B cell (primary cell): ENCODE measurements around the gene LMOD2. TPM values are rescaled to one million over a fixed set of nuclear protein-coding genes. Genes with fewer than 3 reads are reported as not detected.

Experiments
- ATAC-seq: fragments of 200-7000 bp; cut with Tn5 transposase; one replicate; pipeline ENCODE4 v1.10.0; 2021; ENCODE audit warnings: low read depth, mild to moderate bottlenecking, moderate number of reproducible peaks, moderate library complexity
- CTCF ChIA-PET: fragments of 350-600 bp; sonication (Branson Sonifier 250); formaldehyde crosslinking; loops from one replicate; lab custom pipeline; 2021; ENCODE audit warnings: antibody characterized with exemption, inconsistent platforms; lab: Charles Lee
- POLR2A ChIA-PET: fragments of 350-600 bp; sonication (Branson Sonifier 250); formaldehyde crosslinking; loops from one replicate; lab custom pipeline; 2021; ENCODE audit warnings: antibody characterized with exemption; lab: Charles Lee
- DNase-seq: peaks from one replicate; pipeline ENCODE4 v3.0.0; 2013
- H2AFZ ChIP-seq: 2 replicates; pipeline ENCODE4 v1.6.1; 2012; ENCODE audit warnings: mild to moderate bottlenecking, low read depth, low read length; ENCODE audit not compliant: insufficient read depth, poor library complexity, severe bottlenecking
- H3K27ac ChIP-seq, 2 donors: 1 replicate in 1 of 2; 2 replicates in 1 of 2; pipeline ENCODE4 v1.5.1; 2012 to 2013; ENCODE audit warnings: low read length in 2 of 2, mild to moderate bottlenecking in 2 of 2, moderate library complexity in 1 of 2
- H3K27me3 ChIP-seq, 4 experiments: fragments of 200-600 bp in 1 of 4; sonication (generic) in 1 of 4; replicated peaks in 1 of 4; 1 replicate in 2 of 4; 2 replicates in 2 of 4; pipeline versions ENCODE4 v1.6.1 to v1.7.0; 2013 to 2016; ENCODE audit warnings: low read length in 3 of 4, mild to moderate bottlenecking in 2 of 4, mixed read lengths in 1 of 4, moderate library complexity in 1 of 4; ENCODE audit not compliant: insufficient read depth in 4 of 4, control insufficient read depth in 3 of 4; ENCODE audit errors: control extremely low read depth in 1 of 4
- H3K36me3 ChIP-seq, 2 experiments: replicated peaks in 1 of 2; 1 replicate in 1 of 2; 2 replicates in 1 of 2; pipeline versions ENCODE4 v1.6.1 to v1.7.1; 2013; ENCODE audit warnings: low read length in 1 of 2; ENCODE audit not compliant: insufficient read depth in 2 of 2, control insufficient read depth in 1 of 2; ENCODE audit errors: control extremely low read depth in 1 of 2, extremely low read depth in 1 of 2
- H3K4me1 ChIP-seq, 2 donors: fragments of 200-600 bp in 1 of 2; sonication (generic) in 1 of 2; 1 replicate in 1 of 2; 2 replicates in 1 of 2; pipeline versions ENCODE4 v1.5.1 to v1.6.1; 2013 to 2017; ENCODE audit warnings: low read length in 2 of 2; ENCODE audit not compliant: control insufficient read depth in 2 of 2, insufficient read depth in 2 of 2
- H3K4me2 ChIP-seq: replicated peaks from 2 replicates; pipeline ENCODE3; 2012; ENCODE audit warnings: mild to moderate bottlenecking, low read depth, low read length; ENCODE audit not compliant: poor library complexity, severe bottlenecking
- H3K4me3 ChIP-seq, 5 experiments: fragments of 200-600 bp in 1 of 5; sonication (generic) in 1 of 5; 1 replicate in 3 of 5; 2 replicates in 2 of 5; pipeline versions ENCODE4 v1.5.1 to v1.7.0; 2011 to 2016; ENCODE audit warnings: low read length in 4 of 5, mild to moderate bottlenecking in 4 of 5, low read depth in 2 of 5, control low read depth in 1 of 5, moderate library complexity in 1 of 5; ENCODE audit not compliant: insufficient read depth in 1 of 5; ENCODE audit errors: control extremely low read depth in 1 of 5, extremely low read depth in 1 of 5
- H3K79me2 ChIP-seq: fragments of 200-600 bp; sonication (generic); one replicate; pipeline ENCODE4 v1.6.0; 2016; ENCODE audit warnings: low read length; ENCODE audit not compliant: control insufficient read depth, insufficient read depth
- H3K9ac ChIP-seq: fragments of 200-600 bp; sonication (generic); 2 replicates; pipeline ENCODE4 v1.6.1; 2017; ENCODE audit warnings: mild to moderate bottlenecking, low read length, moderate library complexity
- H3K9me3 ChIP-seq, 3 donors: one replicate each; pipeline versions ENCODE4 v1.6.1 to v1.7.1; 2013; ENCODE audit warnings: low read length in 2 of 3; ENCODE audit not compliant: control insufficient read depth in 2 of 3, insufficient read depth in 1 of 3; ENCODE audit errors: control extremely low read depth in 1 of 3
- H4K20me1 ChIP-seq: 2 replicates; pipeline ENCODE4 v1.6.0; 2012; ENCODE audit warnings: mild to moderate bottlenecking, low read length; ENCODE audit not compliant: insufficient read depth, control insufficient read depth, poor library complexity, severe bottlenecking
- H3K27ac Mint-ChIP-seq: one replicate; pipeline ENCODE4 v1.8.0; 2021; ENCODE audit warnings: mixed read lengths
- H3K27me3 Mint-ChIP-seq: one replicate; pipeline ENCODE4 v1.8.0; 2021; ENCODE audit warnings: mixed read lengths
- H3K4me1 Mint-ChIP-seq: one replicate; pipeline ENCODE4 v1.8.0; 2021; ENCODE audit warnings: mixed read lengths
- H3K4me3 Mint-ChIP-seq: one replicate; pipeline ENCODE4 v1.8.0; 2021; ENCODE audit warnings: mixed read lengths
- H3K9me3 Mint-ChIP-seq: one replicate; pipeline ENCODE4 v1.8.0; 2022; ENCODE audit warnings: mixed read lengths; ENCODE audit not compliant: insufficient read depth
- EZH2 ChIP-seq: IDR thresholded peaks from 2 replicates; pipeline ENCODE4 v1.6.1; 2012; ENCODE audit warnings: borderline replicate concordance, low read depth, mild to moderate bottlenecking, moderate library complexity, low read length; ENCODE audit not compliant: insufficient read depth, poor library complexity, severe bottlenecking
- WGBS: methylation state at CpG from one replicate; pipeline ENCODE4 v1.1.5; 2013; ENCODE audit warnings: missing lambda C conversion rate; ENCODE audit not compliant: insufficient coverage; 5-methylcytosine and 5-hydroxymethylcytosine counted together
- intact Hi-C: fragments of 100-400 bp; cut with micrococcal nuclease; formaldehyde crosslinking; loops from one replicate; pipeline ENCODE4 v1.10.0; 2022
- polyA plus RNA-seq: library from polyadenylated mRNA; depleted of rRNA; stranded (reverse); fragments of >200 nt; gene quantifications from 2 replicates; pipeline ENCODE4 v1.2.3, GENCODE V29; 2012
- total RNA-seq, 2 donors: library from RNA; stranded (reverse); fragments of 120-200 nt in 1 of 2; gene quantifications; 1 replicate in 1 of 2; 2 replicates in 1 of 2; pipeline versions ENCODE4 v1.2.3 to v1.2.4, GENCODE V29; 2013 to 2022
- TF ChIP-seq, protein P1 (sequence below): fragments of 200-600 bp; IDR thresholded peaks from one replicate; pipeline ENCODE4 v1.8.0; 2022; ENCODE audit warnings: antibody characterized with exemption, mild to moderate bottlenecking

The LMOD2 gene
- total and polyA plus RNA-seq, 2 donors (not counting 1 experiment from before 2014, with no cell fraction given): not detected

- intact Hi-C loops: no loop called here
- no peak overlapping the region for H3K4me3 ChIP-seq
- no peaks in the 10 kb centered on the region for H3K9me3 ChIP-seq
- H3K79me2 ChIP-seq: no peaks in the 10 kb centered on the region
- H2AFZ ChIP-seq: no peak overlapping the region
- H4K20me1 ChIP-seq: no peaks in the 10 kb centered on the region
- no peak overlapping the region for H3K4me2 ChIP-seq
- H3K9ac ChIP-seq: no peak overlapping the region
- ChIA-PET POLR2A (no interaction called here), CTCF (no interaction called here)
- ATAC-seq (no peak), DNase-seq (no peak)
- H3K27ac ChIP-seq: no peak overlapping the region
- no peaks in the 10 kb centered on the region for H3K36me3 ChIP-seq
- no peaks in the 10 kb centered on the region for H3K4me1 ChIP-seq
- no peaks in the 10 kb centered on the region for H3K27me3 ChIP-seq
- TF ChIP-seq, protein P1, sequence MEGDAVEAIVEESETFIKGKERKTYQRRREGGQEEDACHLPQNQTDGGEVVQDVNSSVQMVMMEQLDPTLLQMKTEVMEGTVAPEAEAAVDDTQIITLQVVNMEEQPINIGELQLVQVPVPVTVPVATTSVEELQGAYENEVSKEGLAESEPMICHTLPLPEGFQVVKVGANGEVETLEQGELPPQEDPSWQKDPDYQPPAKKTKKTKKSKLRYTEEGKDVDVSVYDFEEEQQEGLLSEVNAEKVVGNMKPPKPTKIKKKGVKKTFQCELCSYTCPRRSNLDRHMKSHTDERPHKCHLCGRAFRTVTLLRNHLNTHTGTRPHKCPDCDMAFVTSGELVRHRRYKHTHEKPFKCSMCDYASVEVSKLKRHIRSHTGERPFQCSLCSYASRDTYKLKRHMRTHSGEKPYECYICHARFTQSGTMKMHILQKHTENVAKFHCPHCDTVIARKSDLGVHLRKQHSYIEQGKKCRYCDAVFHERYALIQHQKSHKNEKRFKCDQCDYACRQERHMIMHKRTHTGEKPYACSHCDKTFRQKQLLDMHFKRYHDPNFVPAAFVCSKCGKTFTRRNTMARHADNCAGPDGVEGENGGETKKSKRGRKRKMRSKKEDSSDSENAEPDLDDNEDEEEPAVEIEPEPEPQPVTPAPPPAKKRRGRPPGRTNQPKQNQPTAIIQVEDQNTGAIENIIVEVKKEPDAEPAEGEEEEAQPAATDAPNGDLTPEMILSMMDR: no peak
- no peak for TF ChIP-seq EZH2
- Mint-ChIP-seq H3K27me3 (peaks cover 8% of the 10 kb centered on the region), H3K4me3 (no peak overlapping the region), H3K4me1 (no peaks in the 10 kb centered on the region), H3K9me3 (no peaks in the 10 kb centered on the region), H3K27ac (no peak overlapping the region)
- WGBS: 94% methylated on average over 6 of the region's 7 CpGs
Measured at GRCh38 chr7:123669485-123669884, 13.8 kb downstream of the LMOD2 start.

GRCh38 chr7:123673137-123673732 is 17.6 kb downstream of the LMOD2 start:
- CTCF ChIA-PET: interaction anchor here (0.5 kb wide), 1 partner anchor 159 kb away, joined by 3 read pairs; no protein-coding TSS in a partner anchor

More at GRCh38 chr7:123673137-123673732, 17.6 kb downstream of the LMOD2 start:
- Histone ChIP-seq H2AFZ (no peak overlapping the region), H3K27ac (no peak overlapping the region), H3K36me3 (no peaks in the 10 kb centered on the region), H3K4me3 (no peak overlapping the region), H3K4me2 (no peak overlapping the region), H3K4me1 (no peaks in the 10 kb centered on the region), H3K27me3 (no peaks in the 10 kb centered on the region), H4K20me1 (no peaks in the 10 kb centered on the region), H3K9ac (no peak overlapping the region), H3K9me3 (no peaks in the 10 kb centered on the region), H3K79me2 (no peaks in the 10 kb centered on the region)
- no peaks in the 10 kb centered on the region for H3K9me3 Mint-ChIP-seq
- no peak overlapping the region for H3K27ac Mint-ChIP-seq
- ATAC-seq: no peak
- whole genome bisulfite sequencing: 91% methylated on average over 3 of the region's 5 CpGs
- no peak for DNase-seq
- no peaks in the 10 kb centered on the region for H3K4me1 Mint-ChIP-seq
- TF ChIP-seq, protein P1: no peak
- intact Hi-C loops: no loop called here
- POLR2A ChIA-PET: no interaction called here
- peaks cover 3% of the 10 kb centered on the region for H3K27me3 Mint-ChIP-seq
- no peak overlapping the region for H3K4me3 Mint-ChIP-seq
